ENCODE results near the gene ZNF681. TPM values are rescaled to one million over a fixed set of nuclear protein-coding genes. Genes with fewer than 3 reads are reported as not detected.

ZNF681 gene
- total and polyA plus RNA-seq, 9 of the 15 experiments (the other 6 are each of a cell fraction or from before 2014, with no cell fraction given) = 2.8 to 8.6 (median 4.1) TPM

GRCh38 chr19:23801803-23802202 lies 43.1 kb upstream of the ZNF681 start:
- no peak overlapping the region for H3K4me3 ChIP-seq
- WGBS (ENCODE audit: insufficient coverage, low coverage, missing lambda C conversion rate) = 88% methylated on average over 1 of the region's 1 CpG
- in situ Hi-C loops (cut with MboI) (no loop called here), intact Hi-C loops (cut with micrococcal nuclease) (no loop called here)
- H3K9me3 ChIP-seq (replicated peaks; ENCODE audit: control insufficient read depth, insufficient read depth, low read depth, low read length) = no peaks in the 10 kb centered on the region
- no peak overlapping the region for H3K4me2 ChIP-seq (ENCODE audit: insufficient read depth, low read length)
- H3K27ac ChIP-seq (ENCODE audit: extremely low read depth, low read depth, low read length) = no peak overlapping the region
- TF ChIP-seq RFX1 (IDR thresholded peaks at IDR 0.05) (no peak), LARP7 (IDR thresholded peaks at IDR 0.05) (no peak), ZNF316 (IDR thresholded peaks at IDR 0.05) (peak; percentile 39), NCOA2 (IDR thresholded peaks at IDR 0.05; ENCODE audit: partially characterized antibody in 2 of 2) (no peak), DPF2 (IDR thresholded peaks at IDR 0.05) (no peak)
- no peak overlapping the region for H3K9ac ChIP-seq (ENCODE audit: insufficient read depth in 1 of 2, low read depth in 2 of 2, low read length in 2 of 2)
- no peak for DNase-seq (ENCODE audit: extremely low read depth in 1 of 4, low spot score in 3 of 4)
- FAIRE-seq = no peak
- no peaks in the 10 kb centered on the region for H3K27me3 ChIP-seq (ENCODE audit: control insufficient read depth in 2 of 2, insufficient read depth in 2 of 2, low read length in 2 of 2)
- CTCF ChIA-PET (ENCODE audit: low intra/inter-chr PET ratio) = no interaction called here
- POLR2A ChIA-PET = no interaction called here
- H3K4me1 ChIP-seq (replicated peaks in 1 of 2; ENCODE audit: control insufficient read depth in 2 of 2, insufficient read depth in 2 of 2, low read length in 2 of 2) = no peaks in the 10 kb centered on the region
- no peaks in the 10 kb centered on the region for H3K36me3 ChIP-seq (ENCODE audit: control insufficient read depth, insufficient read depth, low read length)
- H3K79me2 ChIP-seq (ENCODE audit: control insufficient read depth, insufficient read depth, low read length) = peaks cover 26% of the 10 kb centered on the region
- no peaks in the 10 kb centered on the region for H4K20me1 ChIP-seq (replicated peaks; ENCODE audit: control insufficient read depth, insufficient read depth, low read length)
- BruUV-seq (replicated peaks) = no TSS peak
- H3K9me1 ChIP-seq (ENCODE audit: control insufficient read depth, insufficient read depth, low read length) = no peaks in the 10 kb centered on the region
- no peak overlapping the region for H2AFZ ChIP-seq (ENCODE audit: low read depth, low read length)
- no peak for ATAC-seq

- Histone ChIP-seq H3K36me3 (ENCODE audit: control insufficient read depth, insufficient read depth, low read length) (no peaks in the 10 kb centered on the region), H3K27ac (ENCODE audit: extremely low read depth, low read depth, low read length) (no peak overlapping the region), H3K4me1 (replicated peaks in 1 of 2; ENCODE audit: control insufficient read depth in 2 of 2, insufficient read depth in 2 of 2, low read length in 2 of 2) (no peaks in the 10 kb centered on the region), H3K4me3 (no peak overlapping the region), H3K4me2 (ENCODE audit: insufficient read depth, low read length) (no peak overlapping the region), H3K9me1 (ENCODE audit: control insufficient read depth, insufficient read depth, low read length) (no peaks in the 10 kb centered on the region), H3K9me3 (replicated peaks; ENCODE audit: control insufficient read depth, insufficient read depth, low read depth, low read length) (no peaks in the 10 kb centered on the region), H3K79me2 (ENCODE audit: control insufficient read depth, insufficient read depth, low read length) (peaks cover 35% of the 10 kb centered on the region), H3K27me3 (ENCODE audit: control insufficient read depth in 2 of 2, insufficient read depth in 2 of 2, low read length in 2 of 2) (no peaks in the 10 kb centered on the region), H3K9ac (ENCODE audit: insufficient read depth in 1 of 2, low read depth in 2 of 2, low read length in 2 of 2) (no peak overlapping the region), H4K20me1 (replicated peaks; ENCODE audit: control insufficient read depth, insufficient read depth, low read length) (no peaks in the 10 kb centered on the region), H2AFZ (ENCODE audit: low read depth, low read length) (no peak overlapping the region)
- ChIA-PET POLR2A (no interaction called here), CTCF (ENCODE audit: low intra/inter-chr PET ratio) (no interaction called here)
- intact Hi-C loops (cut with micrococcal nuclease) = no loop called here
- DNase-seq (ENCODE audit: extremely low read depth in 1 of 4, low spot score in 3 of 4) (no peak), ATAC-seq (no peak), FAIRE-seq (no peak)
- in situ Hi-C loops (cut with MboI) = no loop called here
- BruUV-seq (replicated peaks) = no TSS peak
- no peak for TF ChIP-seq CTBP1 (IDR thresholded peaks at IDR 0.05; ENCODE audit: borderline replicate concordance)
- no peak for TF ChIP-seq MCM5 (IDR thresholded peaks at IDR 0.05; ENCODE audit: low read depth)
- no peak for TF ChIP-seq ZBED1 (IDR thresholded peaks at IDR 0.05)
- TF ChIP-seq ILK (tag; IDR thresholded peaks at IDR 0.05; ENCODE audit: borderline replicate concordance, low read depth) = no peak
- no peak for TF ChIP-seq ZBTB8A (IDR thresholded peaks at IDR 0.05; ENCODE audit: partially characterized antibody)
- TF ChIP-seq MTA1 (IDR thresholded peaks at IDR 0.05; ENCODE audit: borderline replicate concordance) = no peak
- TF ChIP-seq ZBTB2 (IDR thresholded peaks at IDR 0.05) = no peak
- no peak for TF ChIP-seq RREB1 (CRISPR knock-in tag; IDR thresholded peaks at IDR 0.05)
- no peak for TF ChIP-seq MCM3 (IDR thresholded peaks at IDR 0.05)
These were observed 42.2 kb upstream of the ZNF681 start for GRCh38 chr19:23800868-23801267.
